Thyroid gland (tissue), 4 donors: ENCODE results near the gene DLX1.

Experiments used
- POLR2A ChIP-seq, 2 donors: fragments of 450-650 bp; IDR thresholded peaks; one replicate each; pipeline ENCODE4 v1.6.1; 2017; ENCODE audit warnings: antibody characterized with exemption in 2 of 2, mild to moderate bottlenecking in 2 of 2, moderate library complexity in 1 of 2
- TF ChIP-seq, protein P1 (sequence below), 6 experiments: fragments of 200-600 bp in 3 of 6; fragments of 450-650 bp in 3 of 6; sonication (generic) in 3 of 6; IDR thresholded peaks; one replicate each; pipeline ENCODE4 v1.5.1; 2016 to 2019; ENCODE audit warnings: antibody characterized with exemption in 6 of 6, mild to moderate bottlenecking in 2 of 6, inconsistent platforms in 1 of 6, moderate library complexity in 1 of 6

DNA sequence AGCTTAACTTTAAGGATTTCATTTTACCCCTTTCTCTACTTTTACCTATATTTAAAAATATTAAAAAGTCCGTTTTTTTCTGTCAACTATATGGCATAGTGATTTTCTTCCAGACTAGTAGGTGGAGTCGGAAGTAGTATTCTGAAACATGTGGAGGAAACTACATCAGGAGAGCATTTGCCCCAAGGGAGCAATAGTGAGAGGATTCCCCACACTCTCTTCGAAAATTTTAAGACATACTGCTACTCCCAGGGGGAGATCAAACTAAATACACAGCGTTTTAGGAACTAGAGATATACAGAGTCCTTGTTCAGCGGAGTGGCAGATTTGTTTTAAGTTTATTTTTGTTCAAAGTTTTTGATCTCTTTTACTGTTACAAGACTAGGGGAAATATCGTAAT is 45.0 kb upstream of the DLX1 start:
- TF ChIP-seq, protein P1, sequence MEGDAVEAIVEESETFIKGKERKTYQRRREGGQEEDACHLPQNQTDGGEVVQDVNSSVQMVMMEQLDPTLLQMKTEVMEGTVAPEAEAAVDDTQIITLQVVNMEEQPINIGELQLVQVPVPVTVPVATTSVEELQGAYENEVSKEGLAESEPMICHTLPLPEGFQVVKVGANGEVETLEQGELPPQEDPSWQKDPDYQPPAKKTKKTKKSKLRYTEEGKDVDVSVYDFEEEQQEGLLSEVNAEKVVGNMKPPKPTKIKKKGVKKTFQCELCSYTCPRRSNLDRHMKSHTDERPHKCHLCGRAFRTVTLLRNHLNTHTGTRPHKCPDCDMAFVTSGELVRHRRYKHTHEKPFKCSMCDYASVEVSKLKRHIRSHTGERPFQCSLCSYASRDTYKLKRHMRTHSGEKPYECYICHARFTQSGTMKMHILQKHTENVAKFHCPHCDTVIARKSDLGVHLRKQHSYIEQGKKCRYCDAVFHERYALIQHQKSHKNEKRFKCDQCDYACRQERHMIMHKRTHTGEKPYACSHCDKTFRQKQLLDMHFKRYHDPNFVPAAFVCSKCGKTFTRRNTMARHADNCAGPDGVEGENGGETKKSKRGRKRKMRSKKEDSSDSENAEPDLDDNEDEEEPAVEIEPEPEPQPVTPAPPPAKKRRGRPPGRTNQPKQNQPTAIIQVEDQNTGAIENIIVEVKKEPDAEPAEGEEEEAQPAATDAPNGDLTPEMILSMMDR (IDR thresholded peaks at IDR 0.05): no peak
- TF ChIP-seq POLR2A (IDR thresholded peaks at IDR 0.05): no peak
